ENCODE results near the gene XYLB.

Gene XYLB

DNA sequence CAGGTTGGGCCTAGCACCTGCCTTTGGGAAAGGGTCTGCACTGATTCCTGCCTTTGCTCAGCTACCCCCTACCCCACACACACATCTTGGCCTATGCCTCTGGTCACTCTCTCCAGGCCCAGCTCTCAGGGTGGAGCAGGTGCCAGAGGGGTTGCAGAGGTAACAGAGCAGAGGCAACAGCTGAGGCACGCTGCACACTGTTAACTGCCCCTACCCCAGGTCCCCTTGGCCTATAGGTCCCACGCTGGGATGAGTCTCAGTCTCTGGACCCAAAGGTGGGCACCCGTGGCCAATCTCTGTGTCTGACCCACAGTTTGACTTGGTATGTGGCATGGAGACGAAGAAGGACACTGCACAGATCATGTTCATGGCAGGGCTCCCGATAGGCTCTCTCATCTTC, 39.6 kb upstream of the XYLB start:
- Histone ChIP-seq H3K9me2 (replicated peaks; ENCODE audit: control insufficient read depth, low read length) (no peaks in the 10 kb centered on the region), H3K4me1 (ENCODE audit: control insufficient read depth, low read length) (no peaks in the 10 kb centered on the region), H3K27ac (ENCODE audit: low read depth, low read length) (no peak overlapping the region), H3K9me3 (ENCODE audit: control insufficient read depth, insufficient read depth, low read length) (no peaks in the 10 kb centered on the region), H3K4me2 (ENCODE audit: low read length) (no peak overlapping the region), H3K36me3 (ENCODE audit: control insufficient read depth, low read length) (no peaks in the 10 kb centered on the region), H3K27me3 (ENCODE audit: control insufficient read depth, low read length) (peaks cover 36% of the 10 kb centered on the region), H4K20me1 (ENCODE audit: control insufficient read depth, insufficient read depth, low read depth, low read length) (no peaks in the 10 kb centered on the region), H3K4me3 (ENCODE audit: low read length) (no peak overlapping the region), H3K79me2 (ENCODE audit: control insufficient read depth, low read length) (no peaks in the 10 kb centered on the region), H3F3A (ENCODE audit: control insufficient read depth, insufficient read depth) (no peaks in the 10 kb centered on the region)
- no peak for TF ChIP-seq EZH2phosphoT487 (IDR thresholded peaks at IDR 0.05; ENCODE audit: borderline replicate concordance, low read length)
- TF ChIP-seq, protein P1, sequence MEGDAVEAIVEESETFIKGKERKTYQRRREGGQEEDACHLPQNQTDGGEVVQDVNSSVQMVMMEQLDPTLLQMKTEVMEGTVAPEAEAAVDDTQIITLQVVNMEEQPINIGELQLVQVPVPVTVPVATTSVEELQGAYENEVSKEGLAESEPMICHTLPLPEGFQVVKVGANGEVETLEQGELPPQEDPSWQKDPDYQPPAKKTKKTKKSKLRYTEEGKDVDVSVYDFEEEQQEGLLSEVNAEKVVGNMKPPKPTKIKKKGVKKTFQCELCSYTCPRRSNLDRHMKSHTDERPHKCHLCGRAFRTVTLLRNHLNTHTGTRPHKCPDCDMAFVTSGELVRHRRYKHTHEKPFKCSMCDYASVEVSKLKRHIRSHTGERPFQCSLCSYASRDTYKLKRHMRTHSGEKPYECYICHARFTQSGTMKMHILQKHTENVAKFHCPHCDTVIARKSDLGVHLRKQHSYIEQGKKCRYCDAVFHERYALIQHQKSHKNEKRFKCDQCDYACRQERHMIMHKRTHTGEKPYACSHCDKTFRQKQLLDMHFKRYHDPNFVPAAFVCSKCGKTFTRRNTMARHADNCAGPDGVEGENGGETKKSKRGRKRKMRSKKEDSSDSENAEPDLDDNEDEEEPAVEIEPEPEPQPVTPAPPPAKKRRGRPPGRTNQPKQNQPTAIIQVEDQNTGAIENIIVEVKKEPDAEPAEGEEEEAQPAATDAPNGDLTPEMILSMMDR (IDR thresholded peaks at IDR 0.05; ENCODE audit: low read depth, low read length, poor library complexity, severe bottlenecking) = no peak

DNA sequence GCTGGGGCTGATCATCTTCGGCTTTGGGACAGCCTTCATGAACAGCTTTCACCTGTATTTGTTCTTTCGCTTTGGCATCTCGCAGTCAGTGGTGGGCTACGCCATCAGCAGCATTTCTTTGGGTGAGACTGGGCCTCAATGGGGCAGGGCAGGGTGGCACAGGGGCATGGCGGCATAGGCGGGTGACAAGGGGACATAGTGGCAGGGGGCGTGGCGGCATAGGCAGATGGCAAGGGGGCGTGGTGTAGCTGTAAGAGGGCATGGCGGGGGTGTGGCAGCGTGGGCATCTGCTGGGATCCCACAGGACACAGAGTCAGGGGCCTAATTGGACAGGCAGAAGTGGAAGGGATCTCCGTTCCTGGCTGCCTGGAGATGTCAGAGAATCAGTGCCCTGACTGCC, 39.0 kb upstream of the XYLB start:
- Histone ChIP-seq H3K4me2 (ENCODE audit: low read length) (no peak overlapping the region), H4K20me1 (ENCODE audit: control insufficient read depth, insufficient read depth, low read depth, low read length) (no peaks in the 10 kb centered on the region), H3K4me1 (ENCODE audit: control insufficient read depth, low read length) (no peaks in the 10 kb centered on the region), H3K4me3 (ENCODE audit: low read length) (no peak overlapping the region), H3K9me3 (ENCODE audit: control insufficient read depth, insufficient read depth, low read length) (no peaks in the 10 kb centered on the region), H3K9me2 (replicated peaks; ENCODE audit: control insufficient read depth, low read length) (no peaks in the 10 kb centered on the region), H3K27me3 (ENCODE audit: control insufficient read depth, low read length) (peaks cover 39% of the 10 kb centered on the region), H3F3A (ENCODE audit: control insufficient read depth, insufficient read depth) (no peaks in the 10 kb centered on the region), H3K36me3 (ENCODE audit: control insufficient read depth, low read length) (no peaks in the 10 kb centered on the region), H3K27ac (ENCODE audit: low read depth, low read length) (no peak overlapping the region), H3K79me2 (ENCODE audit: control insufficient read depth, low read length) (no peaks in the 10 kb centered on the region)
- TF ChIP-seq EZH2phosphoT487 (IDR thresholded peaks at IDR 0.05; ENCODE audit: borderline replicate concordance, low read length) = no peak
- TF ChIP-seq, protein P1 (IDR thresholded peaks at IDR 0.05; ENCODE audit: low read depth, low read length, poor library complexity, severe bottlenecking) = no peak

DNA sequence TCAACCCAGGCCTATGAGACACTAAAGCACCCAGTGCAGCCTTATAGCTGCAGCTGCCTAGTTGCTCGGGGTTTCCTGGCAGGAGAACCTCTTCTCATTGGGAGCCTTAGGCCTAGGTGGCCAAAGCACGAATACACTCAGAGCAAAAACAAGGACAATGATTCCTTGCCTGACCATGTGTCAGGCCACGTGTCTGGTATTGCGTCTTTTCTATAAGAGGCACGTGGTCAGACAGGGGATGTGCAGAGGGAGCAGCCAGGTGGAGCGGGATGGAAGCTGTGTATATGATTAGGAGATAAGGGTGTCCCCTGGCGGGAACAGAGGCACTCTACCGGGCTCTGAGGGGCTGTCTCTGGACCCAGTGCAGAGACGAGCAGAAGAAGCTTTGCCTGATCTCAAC, 38.1 kb upstream of the XYLB start:
- H3K9me2 ChIP-seq (replicated peaks; ENCODE audit: control insufficient read depth, low read length) = no peaks in the 10 kb centered on the region
- no peaks in the 10 kb centered on the region for H3K9me3 ChIP-seq (ENCODE audit: control insufficient read depth, insufficient read depth, low read length)
- H3K4me2 ChIP-seq (ENCODE audit: low read length) = no peak overlapping the region
- no peaks in the 10 kb centered on the region for H4K20me1 ChIP-seq (ENCODE audit: control insufficient read depth, insufficient read depth, low read depth, low read length)
- no peak overlapping the region for H3K4me3 ChIP-seq (ENCODE audit: low read length)
- no peaks in the 10 kb centered on the region for H3K4me1 ChIP-seq (ENCODE audit: control insufficient read depth, low read length)
- no peaks in the 10 kb centered on the region for H3K36me3 ChIP-seq (ENCODE audit: control insufficient read depth, low read length)
- H3K79me2 ChIP-seq (ENCODE audit: control insufficient read depth, low read length) = no peaks in the 10 kb centered on the region
- no peak overlapping the region for H3K27ac ChIP-seq (ENCODE audit: low read depth, low read length)
- H3F3A ChIP-seq (ENCODE audit: control insufficient read depth, insufficient read depth) = no peaks in the 10 kb centered on the region
- peaks cover 36% of the 10 kb centered on the region for H3K27me3 ChIP-seq (ENCODE audit: control insufficient read depth, low read length)
- TF ChIP-seq EZH2phosphoT487 (IDR thresholded peaks at IDR 0.05; ENCODE audit: borderline replicate concordance, low read length) = no peak
- TF ChIP-seq, protein P1 (IDR thresholded peaks at IDR 0.05; ENCODE audit: low read depth, low read length, poor library complexity, severe bottlenecking) = no peak

DNA sequence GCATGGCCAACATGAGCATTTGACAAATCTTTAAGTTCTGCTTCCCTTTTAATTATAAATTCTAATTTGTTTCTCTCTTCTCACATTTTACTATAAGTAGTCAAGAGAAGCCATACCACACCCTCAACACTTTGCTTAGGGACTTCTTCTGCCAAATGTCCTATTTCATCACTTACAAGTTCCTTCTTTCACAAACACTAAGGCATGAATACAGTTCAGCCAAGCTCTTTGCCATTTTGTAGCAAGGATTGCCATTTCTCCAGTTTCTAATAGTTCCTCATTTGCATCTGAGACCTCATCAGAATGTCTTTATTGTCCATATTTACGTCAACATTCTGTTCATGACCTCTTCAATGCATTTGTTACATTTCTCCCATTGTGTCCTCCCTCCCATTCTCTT, 35.1 kb upstream of the XYLB start:
- no peaks in the 10 kb centered on the region for H3K36me3 ChIP-seq (ENCODE audit: control insufficient read depth, low read length)
- H3K4me1 ChIP-seq (ENCODE audit: control insufficient read depth, low read length) = no peaks in the 10 kb centered on the region
- no peak overlapping the region for H3K4me2 ChIP-seq (ENCODE audit: low read length)
- no peaks in the 10 kb centered on the region for H3K79me2 ChIP-seq (ENCODE audit: control insufficient read depth, low read length)
- TF ChIP-seq EZH2phosphoT487 (IDR thresholded peaks at IDR 0.05; ENCODE audit: borderline replicate concordance, low read length) = no peak
- TF ChIP-seq, protein P1 (IDR thresholded peaks at IDR 0.05; ENCODE audit: low read depth, low read length, poor library complexity, severe bottlenecking) = no peak
- H3K9me2 ChIP-seq (replicated peaks; ENCODE audit: control insufficient read depth, low read length) = no peaks in the 10 kb centered on the region
- no peak overlapping the region for H3K27ac ChIP-seq (ENCODE audit: low read depth, low read length)
- no peaks in the 10 kb centered on the region for H4K20me1 ChIP-seq (ENCODE audit: control insufficient read depth, insufficient read depth, low read depth, low read length)
- H3K27me3 ChIP-seq (ENCODE audit: control insufficient read depth, low read length) = peaks cover 33% of the 10 kb centered on the region
- no peak overlapping the region for H3K4me3 ChIP-seq (ENCODE audit: low read length)
- no peaks in the 10 kb centered on the region for H3K9me3 ChIP-seq (ENCODE audit: control insufficient read depth, insufficient read depth, low read length)
- no peaks in the 10 kb centered on the region for H3F3A ChIP-seq (ENCODE audit: control insufficient read depth, insufficient read depth)

All from DOHH2 (cell line).